HG03066 (cell line): ENCODE results near the gene NUB1.

Experiments used
- ATAC-seq: cut with Tn5 transposase; IDR thresholded peaks from one replicate; pipeline ENCODE4 v1.9.1; 2021; ENCODE audit warnings: low read depth; ENCODE audit not compliant: unreplicated experiment

Gene NUB1

GRCh38 chr7:151342102-151342646 is 562 bp downstream of the NUB1 start:
- ATAC-seq, result peak; percentile 62

DNA sequence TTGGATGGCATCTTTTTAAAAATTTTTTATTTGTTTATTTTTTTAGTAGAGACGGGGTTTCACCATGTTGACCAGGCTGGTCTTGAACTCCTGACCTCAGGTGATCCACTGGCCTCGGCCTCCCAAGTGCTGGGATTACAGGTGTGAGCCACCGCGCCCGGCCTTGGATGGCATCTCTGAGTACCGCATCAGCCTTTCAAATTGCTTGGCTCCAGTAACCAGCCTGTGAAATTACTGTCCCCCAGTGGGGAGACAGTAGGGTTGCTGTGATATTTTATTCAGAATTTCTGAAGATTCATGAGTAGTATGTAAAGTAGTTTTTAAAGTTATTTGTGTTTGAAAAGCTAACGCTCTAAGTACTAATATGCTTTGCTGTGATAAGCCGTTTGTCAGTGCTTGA is 1.2 kb downstream of the NUB1 start:
- no peak for ATAC-seq

DNA sequence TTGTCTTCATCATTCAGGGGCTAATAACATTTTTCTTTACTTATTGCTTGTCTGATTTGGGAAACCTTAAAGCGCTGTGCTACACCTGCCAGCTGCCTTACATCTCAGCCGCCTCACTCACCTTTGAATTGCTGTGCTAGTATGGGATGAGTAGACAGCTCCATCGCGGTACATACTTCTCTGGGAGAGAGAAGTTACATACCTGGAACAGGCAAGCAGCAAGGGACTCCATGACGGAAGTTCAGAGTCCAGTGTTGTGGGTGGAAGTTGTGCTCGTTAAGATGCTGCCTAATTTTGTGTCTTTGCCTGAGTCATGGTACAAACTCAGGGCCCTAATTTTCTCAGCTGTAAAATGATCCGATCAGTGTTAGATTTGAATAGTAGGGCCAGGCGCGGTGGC is 1.9 kb downstream of the NUB1 start:
- ATAC-seq, result no peak

DNA sequence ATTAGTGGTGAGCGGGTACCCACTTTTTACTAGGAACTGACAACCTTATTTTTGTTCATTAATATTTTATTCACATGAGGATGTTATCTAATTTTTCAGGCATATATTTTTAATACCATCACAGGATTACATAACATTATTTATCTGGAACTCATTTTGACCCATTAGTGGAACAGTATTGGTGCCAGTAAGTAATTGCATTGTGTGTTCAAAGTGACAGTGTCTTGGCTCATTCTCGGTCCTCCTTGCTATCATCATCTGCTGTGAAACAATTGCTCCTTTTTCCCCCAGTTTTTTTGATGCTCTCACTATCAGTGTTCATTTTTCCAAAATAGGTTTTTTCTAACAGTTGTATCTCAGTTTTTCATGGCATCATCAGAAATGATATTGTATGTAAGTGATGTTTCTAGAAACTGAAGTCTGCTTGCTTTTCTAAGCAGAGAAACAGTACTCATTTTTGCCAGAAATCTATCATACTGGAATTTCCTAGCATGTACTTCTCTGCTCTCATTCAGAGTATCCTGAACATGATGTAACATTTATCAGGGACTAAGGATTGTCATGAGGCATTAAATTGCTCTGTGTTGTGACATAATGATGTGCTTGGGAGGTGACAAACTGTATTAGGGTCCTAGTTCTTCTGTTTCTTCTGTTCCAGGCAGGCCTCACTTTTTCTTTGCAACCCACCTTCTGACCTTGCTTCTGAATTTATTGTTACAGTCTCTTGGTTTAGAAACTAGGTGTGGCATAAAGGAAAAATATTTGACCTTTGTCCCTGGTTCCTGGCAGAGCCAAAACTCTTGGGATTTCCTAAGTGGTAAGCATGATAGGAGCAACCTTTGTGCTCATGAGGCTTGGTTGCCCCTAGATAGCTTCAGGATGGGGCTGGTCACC is 4.2 kb downstream of the NUB1 start:
- ATAC-seq, result no peak

DNA sequence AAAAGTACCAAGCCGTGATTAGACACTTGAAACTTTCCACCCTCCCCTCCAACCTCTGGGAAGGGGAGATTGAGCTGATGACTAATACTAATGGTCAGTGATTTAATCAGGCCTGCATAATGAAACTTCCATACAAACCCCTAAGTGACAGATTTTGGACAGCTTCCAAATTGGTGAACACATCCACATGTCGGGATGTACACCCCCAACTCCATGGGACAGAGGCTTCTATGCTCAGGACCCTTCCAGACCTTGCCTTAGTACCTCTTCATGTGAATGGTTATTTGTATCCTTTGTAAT is 4.8 kb downstream of the NUB1 start:
- no peak for ATAC-seq

GRCh38 chr7:151347200-151347599 is 5.6 kb downstream of the NUB1 start:
- no peak for ATAC-seq

GRCh38 chr7:151348970-151349369 is 7.4 kb downstream of the NUB1 start:
- no peak for ATAC-seq

DNA sequence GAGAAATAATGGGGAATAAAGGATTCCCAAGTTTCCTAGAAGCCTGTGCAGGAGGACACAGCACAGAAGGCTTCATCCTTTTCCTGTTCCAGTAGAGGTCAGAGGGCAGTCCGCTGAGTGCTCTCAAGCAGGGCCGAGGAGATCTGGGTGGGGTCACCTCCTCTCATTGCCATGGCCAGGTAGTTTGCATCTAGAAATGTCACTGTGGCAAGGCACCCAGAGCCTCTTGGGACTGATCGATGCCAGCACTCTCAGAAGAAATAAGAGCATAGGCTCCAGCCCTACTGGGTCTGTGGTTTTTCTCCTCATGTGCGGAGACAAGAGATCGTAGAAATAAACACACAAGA is 7.9 kb downstream of the NUB1 start:
- ATAC-seq, result peak; percentile 36

DNA sequence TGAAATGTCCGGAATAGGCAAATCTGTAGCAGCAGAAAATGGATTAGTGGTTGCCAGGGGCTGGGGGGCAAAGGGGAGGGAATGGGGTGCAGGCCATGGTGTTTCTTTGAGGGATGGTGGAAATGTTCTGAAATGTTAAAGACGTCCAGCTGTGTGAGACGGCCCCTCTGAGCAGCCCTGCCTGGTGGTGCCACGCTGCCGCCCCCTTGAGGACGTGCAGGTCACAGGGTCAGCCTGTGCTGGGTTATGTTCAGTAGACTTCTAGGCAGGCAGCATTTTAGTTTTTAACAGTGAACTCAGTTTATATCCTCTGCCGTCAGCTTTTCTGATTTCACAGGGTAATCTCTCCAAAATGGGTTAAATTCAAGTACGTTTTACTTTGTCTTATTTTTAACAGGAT is 9.4 kb downstream of the NUB1 start:
- no peak for ATAC-seq

- ATAC-seq, result peak; percentile 40
These were observed 10.4 kb downstream of the NUB1 start for GRCh38 chr7:151351967-151352366.

DNA sequence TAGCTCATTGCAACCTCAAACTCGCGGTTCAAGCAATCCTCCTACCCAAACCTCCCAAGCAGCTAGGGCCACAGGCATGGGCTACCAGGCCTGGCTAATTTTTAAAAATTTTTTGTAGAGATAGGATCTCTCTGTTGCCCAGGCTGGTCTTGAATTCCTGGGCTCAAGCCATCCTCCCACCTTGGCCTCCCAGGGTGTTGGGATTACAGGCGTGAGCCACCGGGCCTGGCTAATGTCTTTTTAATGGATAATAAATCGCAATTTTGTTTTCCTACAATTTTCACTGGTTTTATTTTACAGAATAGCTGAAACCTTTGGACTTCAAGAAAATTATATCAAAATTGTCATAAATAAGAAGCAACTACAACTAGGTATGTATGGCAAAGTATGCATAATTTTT is 10.9 kb downstream of the NUB1 start:
- ATAC-seq, result no peak

- no peak for ATAC-seq
These were observed 19.8 kb downstream of the NUB1 start for GRCh38 chr7:151361193-151361959.

DNA sequence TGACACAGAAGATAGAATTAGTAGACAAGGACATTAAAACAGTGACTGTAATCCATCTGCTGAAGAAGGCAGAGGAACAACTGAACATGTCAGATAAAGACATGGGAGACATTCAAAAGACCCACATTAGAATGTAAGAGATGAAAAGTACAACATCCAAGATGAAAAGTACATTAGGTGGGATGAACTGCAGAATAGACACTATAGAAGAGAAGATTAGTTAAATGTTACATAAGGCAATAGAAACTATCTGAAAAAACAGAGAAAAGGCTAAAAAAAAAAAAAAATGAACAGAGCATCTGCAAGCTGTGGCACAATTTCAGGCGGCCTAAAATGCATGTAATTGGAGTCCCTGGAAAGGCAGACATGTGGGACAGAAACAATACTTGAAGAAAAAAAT is 21.6 kb downstream of the NUB1 start:
- ATAC-seq, result no peak

DNA sequence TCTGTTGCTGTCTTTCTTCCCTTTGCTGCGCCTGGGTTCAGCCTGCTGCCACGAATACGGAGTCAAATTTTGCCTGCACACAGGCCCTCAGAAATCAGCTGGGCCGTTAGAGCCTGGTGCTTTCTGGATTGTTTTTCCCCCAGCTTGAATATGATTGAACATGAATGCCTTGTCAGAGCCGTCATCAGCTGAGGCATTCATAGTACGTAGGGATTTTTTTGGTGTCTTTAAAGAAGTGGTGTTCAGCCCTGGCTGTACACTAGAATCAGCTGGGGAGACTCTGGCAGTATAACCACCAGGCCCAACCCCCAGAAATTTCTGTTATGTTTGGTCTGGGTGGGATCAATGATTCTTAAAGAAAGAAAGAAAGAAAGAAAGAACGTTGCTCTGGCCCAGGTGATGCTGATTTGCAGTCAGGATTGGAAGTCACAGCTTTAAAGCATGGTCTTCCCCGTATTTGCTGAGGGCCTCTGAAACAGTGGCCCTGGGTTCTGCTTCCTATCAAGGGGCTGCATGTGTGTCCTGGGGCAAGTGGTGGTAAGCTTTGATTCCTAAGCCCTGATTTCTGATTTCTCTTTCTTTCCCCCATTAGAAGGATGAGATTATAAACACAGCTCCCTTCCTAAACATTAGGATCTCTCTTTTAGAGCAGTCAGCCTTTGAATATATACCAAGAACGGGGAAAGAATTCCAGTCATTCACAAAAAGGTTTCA is 24.7 kb downstream of the NUB1 start:
- ATAC-seq, result no peak

DNA sequence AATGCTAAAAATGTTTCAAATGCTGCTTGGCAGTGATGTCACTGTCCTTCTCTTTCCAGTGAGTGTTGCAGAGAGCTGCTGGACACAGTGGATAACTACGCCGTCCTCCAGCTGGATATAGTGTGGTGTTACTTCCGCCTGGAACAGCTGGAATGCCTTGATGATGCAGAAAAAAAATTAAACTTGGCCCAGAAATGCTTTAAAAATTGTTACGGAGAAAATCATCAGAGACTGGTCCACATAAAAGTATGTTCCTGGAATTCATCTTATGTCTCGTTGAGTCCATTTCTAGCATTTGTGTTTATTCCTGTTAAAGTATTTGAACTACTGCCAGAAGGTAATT is 25.2 kb downstream of the NUB1 start:
- ATAC-seq, result no peak

DNA sequence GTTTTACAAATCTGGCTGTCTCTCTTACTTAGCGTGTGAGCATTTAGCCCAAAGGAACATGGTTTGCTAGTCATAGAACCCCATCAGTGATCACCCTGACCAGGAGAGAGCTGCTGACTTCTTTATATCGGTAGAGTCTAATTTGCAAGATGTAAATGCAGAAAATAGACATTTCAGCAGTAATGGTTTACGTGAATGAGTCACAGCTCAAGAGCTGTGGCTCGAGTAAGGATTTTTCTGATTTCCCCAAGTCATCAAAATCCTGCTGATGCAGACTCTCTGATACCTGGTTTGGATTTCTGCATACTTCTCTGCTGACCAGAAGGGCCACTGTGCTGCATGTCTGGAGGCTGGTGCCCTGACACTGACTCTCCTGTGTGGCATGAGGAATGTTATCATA is 25.7 kb downstream of the NUB1 start:
- no peak for ATAC-seq

GRCh38 chr7:151368136-151368571 is 26.5 kb downstream of the NUB1 start:
- peak; percentile 99 for ATAC-seq

DNA sequence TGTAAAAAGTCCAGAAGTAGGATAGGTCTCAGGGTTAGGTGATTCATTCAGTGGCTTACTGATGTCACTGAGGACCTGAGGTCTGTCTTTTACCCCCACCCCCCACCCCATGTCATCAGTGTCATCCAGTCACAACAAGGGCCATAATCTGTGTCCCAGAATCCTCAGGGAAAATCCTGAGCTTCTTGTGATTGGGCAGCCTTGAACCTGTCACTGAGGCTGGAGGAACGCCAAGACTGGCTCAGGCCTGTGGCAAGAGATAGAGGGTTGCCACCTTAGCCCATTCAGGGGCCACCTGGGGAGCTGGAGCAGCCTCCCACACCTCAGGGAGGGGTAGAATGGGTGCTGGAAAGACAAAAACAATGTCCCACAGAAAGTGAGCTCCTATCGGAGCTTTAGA is 29.7 kb downstream of the NUB1 start:
- ATAC-seq, result no peak

GRCh38 chr7:151372612-151373265 is 31.1 kb downstream of the NUB1 start:
- no peak for ATAC-seq

DNA sequence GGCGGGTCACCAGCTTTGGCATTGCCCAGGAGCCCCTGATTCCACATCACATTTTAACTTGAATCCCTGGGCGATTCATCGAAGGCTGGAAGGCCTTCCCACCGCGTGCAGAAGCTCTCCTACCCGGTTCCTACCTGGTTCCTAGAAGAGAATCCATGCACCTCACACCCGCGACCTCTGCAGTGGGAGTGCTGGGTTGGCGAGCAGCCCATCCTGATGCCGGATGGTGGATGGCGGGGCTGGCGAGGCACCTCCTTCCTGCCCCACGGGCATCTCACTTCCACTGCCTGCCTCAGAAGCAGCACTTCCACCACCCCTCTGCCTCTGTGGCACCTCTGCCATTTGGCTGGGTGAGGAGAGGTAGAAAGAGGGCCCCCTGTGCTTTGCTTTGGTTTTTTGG is 32.0 kb downstream of the NUB1 start:
- no peak for ATAC-seq

GRCh38 chr7:151374139-151374538 is 32.5 kb downstream of the NUB1 start:
- no peak for ATAC-seq
